GM15510 (cell line): ENCODE results near the gene RAPGEF5.

Experiments used
- POLR2A ChIP-seq: IDR thresholded peaks from 3 replicates; pipeline ENCODE4 v1.6.1; 2011; ENCODE audit warnings: borderline replicate concordance; ENCODE audit not compliant: insufficient read length; ENCODE audit errors: extremely low read depth

The RAPGEF5 gene

DNA sequence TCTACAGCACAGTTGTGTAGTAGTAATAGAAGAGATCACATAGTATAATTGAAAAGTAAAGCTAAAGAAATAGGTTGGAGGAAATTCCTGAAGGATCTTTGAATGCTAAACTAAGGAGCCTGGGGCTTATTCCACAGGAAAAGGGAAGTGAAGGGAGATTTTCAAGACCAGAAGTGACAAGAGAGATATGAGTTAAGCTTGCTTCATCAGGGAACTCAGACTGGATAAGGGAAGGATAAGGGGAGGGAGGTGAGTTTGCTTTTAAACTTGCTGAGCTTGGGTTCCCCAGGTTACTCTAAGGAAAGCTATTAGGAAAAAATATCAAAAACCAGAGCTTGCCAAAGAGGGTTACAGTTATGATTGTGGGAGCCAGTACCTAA is 182.4 kb downstream of the RAPGEF5 start:
- TF ChIP-seq POLR2A, result no peak

DNA sequence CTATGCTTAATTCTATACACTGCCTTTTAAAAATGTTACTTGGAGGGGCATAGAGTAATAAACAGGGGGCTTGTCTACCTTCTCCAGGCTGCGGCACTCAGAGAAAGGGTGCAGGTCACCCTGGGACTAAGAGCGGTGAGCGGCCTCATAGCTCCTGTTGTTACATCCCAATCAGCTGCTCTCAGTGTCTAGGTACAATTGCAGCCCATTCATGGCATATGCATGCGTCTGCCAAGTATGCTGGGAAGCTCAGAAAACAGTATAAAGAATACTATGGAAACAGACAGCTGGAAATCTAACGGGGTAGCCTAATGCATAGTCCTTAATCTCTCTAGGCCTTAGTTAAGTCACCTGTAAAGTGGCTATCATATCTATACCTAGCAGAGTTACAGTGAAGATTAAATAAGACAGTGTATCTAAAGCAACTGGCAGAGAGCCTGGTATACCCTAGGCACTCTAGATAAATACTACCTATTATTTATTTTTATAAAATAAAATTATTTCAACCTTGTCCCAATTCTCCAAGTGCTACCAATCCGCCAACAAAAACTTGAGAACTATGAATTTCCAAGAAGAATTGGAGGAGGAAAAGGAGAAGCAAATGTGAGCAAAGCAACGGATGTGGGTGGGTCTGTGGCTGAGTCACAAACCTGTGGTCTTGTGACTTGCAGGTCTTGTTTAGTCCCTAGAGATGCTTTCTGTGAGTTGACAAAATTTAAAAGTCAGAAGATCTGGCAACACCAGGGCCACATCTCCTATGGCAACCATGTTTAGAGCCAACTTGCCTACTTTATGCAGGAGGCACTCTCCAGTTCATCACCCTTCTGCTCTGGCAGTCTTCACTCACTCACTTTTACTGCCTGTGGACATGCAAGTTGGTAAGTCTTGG is 183.0 kb downstream of the RAPGEF5 start:
- TF ChIP-seq POLR2A, result no peak

DNA sequence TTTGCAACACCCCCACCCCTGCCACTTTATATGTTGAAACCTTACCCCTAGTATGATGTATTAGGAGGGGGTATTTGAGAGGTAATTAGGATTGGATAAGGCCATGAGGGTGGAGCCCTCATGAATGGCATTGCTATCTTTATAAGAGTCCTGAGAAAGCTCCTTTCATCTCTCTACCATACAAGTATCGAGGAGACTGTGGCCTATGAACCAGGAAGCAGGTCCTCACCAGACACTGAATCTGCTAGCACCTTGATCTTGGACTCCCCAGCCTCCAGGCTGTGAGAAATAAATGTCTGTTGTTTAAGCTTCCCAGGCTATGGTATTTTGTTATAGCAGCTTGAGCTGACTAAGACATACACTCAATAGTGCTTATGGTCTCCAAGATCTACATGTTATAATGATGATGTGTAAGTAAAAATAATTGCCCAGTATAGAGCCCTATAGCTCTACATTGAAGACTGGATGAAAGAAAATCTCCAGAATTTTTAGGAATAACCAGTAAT is 188.8 kb downstream of the RAPGEF5 start:
- no peak for TF ChIP-seq POLR2A

DNA sequence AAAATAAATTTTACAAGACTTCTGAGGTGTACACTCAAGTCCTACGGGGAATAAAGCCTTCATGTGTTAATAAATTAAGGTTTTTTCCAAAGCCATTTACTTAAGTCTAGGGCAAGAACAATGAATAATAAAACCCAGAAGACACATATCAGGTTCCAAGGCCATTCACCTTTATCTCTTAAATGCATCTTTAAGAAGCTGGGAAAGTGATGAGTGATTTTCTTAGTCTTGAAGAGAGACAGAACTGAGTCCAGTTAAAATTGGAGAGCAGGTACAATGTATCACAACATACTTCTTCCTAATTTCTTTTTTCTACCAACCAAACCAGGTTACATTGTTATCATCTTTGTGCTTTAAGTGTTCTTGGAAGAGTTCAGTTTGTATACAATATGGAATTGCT is 189.5 kb downstream of the RAPGEF5 start:
- TF ChIP-seq POLR2A, result no peak

DNA sequence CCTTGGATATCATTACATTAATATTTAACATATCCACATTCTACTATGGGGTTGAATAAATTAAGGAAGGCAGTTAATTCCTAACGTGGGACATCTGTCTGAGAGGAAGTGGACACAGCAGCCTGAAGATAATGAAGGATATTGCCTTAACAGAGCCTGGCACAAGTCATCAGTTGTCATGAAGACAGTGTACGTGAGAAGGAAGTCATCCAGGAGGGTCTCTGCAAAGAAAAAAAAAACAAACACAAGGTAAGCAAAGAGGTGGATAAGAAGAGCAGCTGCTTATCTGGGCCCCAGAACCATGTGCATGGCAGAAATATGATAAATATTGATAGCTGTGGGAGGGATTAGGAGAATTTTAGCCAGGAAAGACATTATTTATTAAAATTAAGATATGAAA is 190.0 kb downstream of the RAPGEF5 start:
- TF ChIP-seq POLR2A, result no peak

DNA sequence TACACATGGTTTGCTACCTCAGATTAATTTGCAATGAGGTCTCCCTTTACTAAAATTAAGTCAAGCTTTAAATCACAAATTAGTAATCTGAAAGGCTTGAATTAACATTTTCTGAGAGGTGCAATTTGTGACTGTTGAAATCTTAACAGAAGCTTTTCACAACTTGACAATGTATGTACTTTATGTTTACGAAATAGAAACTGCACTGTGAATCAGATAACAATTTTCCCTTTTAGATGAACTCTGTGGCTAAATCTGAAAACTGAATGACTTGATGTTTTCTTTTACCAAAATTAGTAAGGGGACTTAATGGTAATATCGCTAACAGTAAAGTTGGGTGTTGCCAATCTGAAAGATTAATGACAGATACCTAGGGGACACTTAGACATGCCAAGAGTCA is 197.6 kb downstream of the RAPGEF5 start:
- no peak for TF ChIP-seq POLR2A

DNA sequence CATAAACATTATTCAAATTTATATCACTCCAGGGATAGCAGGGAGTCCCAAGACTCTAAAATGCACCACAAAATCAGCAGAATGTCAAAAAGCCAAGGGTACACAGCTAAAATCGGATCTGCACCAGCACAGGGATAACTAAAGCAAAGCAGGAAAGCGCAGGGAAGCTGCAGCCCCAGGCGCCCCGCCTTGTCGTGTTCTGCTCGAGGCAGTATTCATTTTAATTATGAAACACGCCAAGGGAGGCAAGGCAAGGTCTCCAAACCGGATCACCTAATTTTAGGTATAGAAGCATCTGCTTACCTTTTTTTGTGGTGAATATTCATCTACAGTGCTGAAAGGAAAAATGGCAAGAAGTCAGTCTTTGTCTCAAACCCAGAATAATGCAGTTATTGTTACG is 199.4 kb downstream of the RAPGEF5 start:
- TF ChIP-seq POLR2A, result no peak

DNA sequence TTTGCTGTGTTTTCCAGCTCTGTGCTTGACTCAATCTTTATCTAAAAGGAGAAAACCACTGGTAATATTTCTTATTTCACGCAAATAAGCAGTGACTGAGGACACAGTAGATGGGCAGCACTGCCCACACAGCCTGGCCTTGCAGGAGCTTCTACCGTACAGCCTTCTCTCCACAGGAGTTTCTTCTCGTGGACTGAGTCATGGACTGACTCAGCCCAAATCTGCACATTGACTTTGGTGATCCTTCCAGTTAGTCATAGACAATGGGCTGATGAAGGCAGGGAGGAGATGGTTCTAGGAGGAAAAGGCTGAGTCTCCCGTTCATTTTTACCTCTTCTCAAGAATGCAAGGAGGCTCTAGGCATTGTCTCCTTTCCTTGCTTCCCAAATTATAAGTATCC is 200.7 kb downstream of the RAPGEF5 start:
- TF ChIP-seq POLR2A, result no peak

DNA sequence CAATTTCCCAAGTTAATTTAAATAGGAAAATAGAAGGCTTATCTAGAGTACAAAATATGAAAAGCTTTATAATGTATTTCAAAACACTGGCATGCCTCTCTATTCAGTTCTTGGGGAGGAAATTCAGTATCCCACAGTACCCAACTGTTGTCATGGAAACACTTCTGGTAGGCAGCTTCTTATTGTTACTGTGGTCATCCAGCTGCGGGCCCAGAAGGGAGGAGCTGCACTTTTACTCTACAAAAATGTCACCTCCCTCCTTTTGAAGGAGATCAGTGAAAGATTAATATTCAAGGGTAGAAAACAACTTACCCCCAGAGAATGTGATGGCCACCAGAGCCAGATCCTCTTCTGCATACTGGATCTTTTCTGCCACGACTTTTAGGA is 202.8 kb downstream of the RAPGEF5 start:
- TF ChIP-seq POLR2A, result no peak

DNA sequence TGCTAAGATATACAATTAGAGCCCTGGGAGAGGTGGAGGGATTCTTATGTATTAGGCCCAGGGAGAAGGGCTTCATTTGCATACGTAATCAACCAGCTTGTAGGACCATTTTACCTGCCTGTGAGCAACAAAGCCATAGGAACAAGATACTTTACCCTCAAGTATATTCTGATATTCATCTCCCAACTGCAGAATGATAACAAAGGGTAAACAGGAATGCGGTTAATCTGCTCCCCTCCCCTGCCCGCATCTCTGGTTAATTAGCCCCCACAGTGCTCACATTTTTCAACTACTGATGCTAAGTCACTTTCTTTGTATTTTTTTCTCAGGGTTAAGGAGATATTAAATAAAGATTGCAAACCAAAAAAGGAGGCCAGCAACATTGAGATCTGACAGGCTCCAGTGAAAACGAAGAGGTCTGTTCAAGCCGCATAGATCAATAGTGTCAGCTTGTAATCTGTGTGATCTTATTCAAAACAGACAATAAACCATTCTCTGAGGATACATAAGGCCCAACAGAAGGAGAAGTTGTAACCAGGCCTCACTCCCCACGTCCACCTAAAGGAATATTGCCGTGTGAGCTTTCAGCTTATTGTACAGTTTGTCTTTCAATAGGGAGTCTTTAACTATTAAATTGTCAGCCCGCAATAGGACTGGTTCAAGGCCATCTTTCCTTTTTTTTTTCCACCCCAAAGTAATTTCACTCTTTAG is 203.4 kb downstream of the RAPGEF5 start:
- no peak for TF ChIP-seq POLR2A

DNA sequence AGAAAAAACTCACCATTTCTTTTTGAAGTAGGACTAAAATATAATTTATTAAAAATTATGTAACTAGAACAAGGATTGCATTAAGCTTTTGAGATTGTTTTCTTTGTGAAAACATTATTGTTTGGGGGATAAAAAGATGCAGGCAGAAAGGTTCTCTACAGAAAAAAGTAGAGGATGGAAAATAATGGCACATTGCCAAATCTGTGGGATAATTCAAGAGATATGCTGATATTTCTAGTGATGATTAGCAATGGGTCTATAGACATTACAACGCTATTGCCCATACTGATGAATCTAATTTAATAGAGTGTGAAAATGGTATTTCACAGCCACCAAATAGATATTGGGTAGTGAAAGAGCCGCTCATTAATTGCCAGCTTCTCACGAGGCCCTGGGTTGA is 204.3 kb downstream of the RAPGEF5 start:
- TF ChIP-seq POLR2A, result no peak

DNA sequence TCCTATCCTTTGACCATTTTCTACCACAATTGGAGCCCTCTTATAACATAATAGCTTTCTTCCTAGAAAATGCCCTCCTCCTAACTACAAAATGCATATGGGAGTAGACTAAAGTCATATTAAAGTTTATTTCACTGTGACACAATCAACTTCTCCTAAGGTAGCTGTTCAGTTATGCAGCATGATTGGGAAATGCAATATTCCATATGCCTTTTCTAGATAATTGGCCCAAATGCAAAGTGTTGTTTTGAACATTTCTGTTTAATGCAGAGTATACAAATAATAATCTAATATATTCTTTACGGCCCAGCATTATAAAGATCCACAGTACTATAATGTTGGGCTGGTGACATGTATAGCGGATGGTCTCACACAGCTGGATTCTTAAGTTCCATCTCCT is 205.1 kb downstream of the RAPGEF5 start:
- no peak for TF ChIP-seq POLR2A

DNA sequence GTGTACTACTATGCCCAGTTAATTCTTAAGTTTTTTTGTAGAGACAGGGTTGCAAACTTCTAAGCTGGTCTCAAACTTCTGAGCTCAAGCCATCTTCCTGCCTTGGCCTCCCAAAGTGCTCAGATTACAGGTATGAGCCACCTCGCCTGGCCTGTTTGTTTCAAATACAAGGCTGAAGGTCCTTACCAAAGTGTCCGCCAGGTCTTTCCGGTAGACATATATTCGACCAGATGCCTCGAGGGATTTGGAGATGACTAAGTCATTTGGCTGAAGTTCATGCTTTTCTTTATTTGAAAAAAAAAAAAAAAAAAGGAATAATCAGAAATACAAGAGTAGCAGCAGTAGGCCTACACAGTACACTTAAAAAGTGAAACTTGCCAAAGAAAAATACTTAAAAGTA is 206.7 kb downstream of the RAPGEF5 start:
- no peak for TF ChIP-seq POLR2A

DNA sequence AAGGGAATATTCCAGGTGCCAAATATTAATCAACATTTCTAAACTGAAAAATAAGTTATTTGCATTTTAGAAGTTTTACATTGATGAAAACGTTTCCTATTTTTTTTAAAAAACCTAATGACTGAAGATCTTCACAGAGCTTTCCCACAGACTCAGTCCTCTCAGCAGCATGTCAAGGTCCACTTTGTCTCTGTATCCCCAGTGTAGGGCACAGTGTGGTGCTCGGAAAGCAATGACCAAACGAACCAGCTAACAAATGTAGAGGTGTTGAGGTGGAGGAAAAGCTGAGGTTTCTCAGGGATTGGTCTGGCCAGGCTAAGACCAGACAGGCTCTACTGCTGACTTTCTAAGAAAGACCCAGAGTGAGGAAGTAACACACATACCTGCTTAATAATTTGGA is 209.1 kb downstream of the RAPGEF5 start:
- TF ChIP-seq POLR2A, result no peak

DNA sequence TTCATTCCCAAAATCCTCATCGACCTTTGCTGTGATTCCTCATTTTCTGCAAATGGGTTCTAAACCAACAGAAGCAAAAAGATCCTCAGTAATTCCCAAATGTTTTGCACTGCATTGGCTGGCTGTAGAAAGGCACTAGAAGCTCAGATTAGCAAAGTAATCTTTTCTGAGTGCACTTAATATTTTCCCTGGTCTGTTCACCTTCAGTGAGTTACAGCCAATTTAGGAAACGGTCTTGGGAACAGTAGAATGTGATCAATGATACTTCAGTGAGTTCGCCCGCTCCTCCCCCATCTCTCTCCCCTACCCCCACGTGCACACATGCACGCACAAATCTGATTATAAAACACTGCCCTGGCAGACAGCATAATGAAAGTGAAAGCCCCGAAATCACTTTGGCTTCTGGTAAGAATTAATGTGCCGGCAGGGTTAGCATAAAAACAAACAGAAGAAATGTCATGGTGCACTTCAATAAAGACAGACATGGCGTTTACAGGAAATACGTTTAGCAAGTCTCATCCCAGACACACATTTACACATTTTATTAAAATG is 209.9 kb downstream of the RAPGEF5 start:
- no peak for TF ChIP-seq POLR2A
